Measurements from ENCODE around the gene SLC13A3.

- TF ChIP-seq CTCF (conservative IDR thresholded peaks at IDR 0.05) (no peak), ZFX (IDR thresholded peaks at IDR 0.05) (no peak)
These were observed 1.2 kb downstream of the SLC13A3 start for GRCh38 chr20:46649965-46650542.

Data from C4-2B (cell line).